GM12878 (cell line): ENCODE data around the gene CHRM3. TPM values are rescaled to one million over a fixed set of nuclear protein-coding genes. Genes with fewer than 3 reads are reported as not detected.

Source experiments
- BMI1 ChIP-seq: fragments of 450-650 bp; IDR thresholded peaks from 2 replicates; pipeline ENCODE4 v1.6.1; 2016; ENCODE audit warnings: mild to moderate bottlenecking, moderate library complexity, borderline replicate concordance
- BRCA1 ChIP-seq: IDR thresholded peaks from 2 replicates; pipeline ENCODE4 v1.6.1; 2011; ENCODE audit warnings: low read depth, low read length, improper control_type of control experiment
- CREB1 ChIP-seq: IDR thresholded peaks from 2 replicates; pipeline ENCODE4 v1.6.1; 2012; ENCODE audit warnings: low read depth, mild to moderate bottlenecking, inconsistent platforms
- KLF5 ChIP-seq: fragments of 450-650 bp; IDR thresholded peaks from 2 replicates; pipeline ENCODE4 v1.6.1; 2014; ENCODE audit warnings: mild to moderate bottlenecking; ENCODE audit not compliant: partially characterized antibody
- PML ChIP-seq: IDR thresholded peaks from 2 replicates; pipeline ENCODE4 v1.6.1; 2012; ENCODE audit warnings: low read length, inconsistent platforms
- SMAD1 ChIP-seq: fragments of 450-650 bp; IDR thresholded peaks from 2 replicates; pipeline ENCODE4 v1.6.1; 2018; ENCODE audit warnings: mild to moderate bottlenecking, low read depth; ENCODE audit not compliant: partially characterized antibody
- SMC3 ChIP-seq: IDR thresholded peaks from 2 replicates; pipeline ENCODE4 v1.6.1; 2011; ENCODE audit warnings: low read length, improper control_type of control experiment, borderline replicate concordance
- ZNF592 ChIP-seq: fragments of 450-650 bp; IDR thresholded peaks from 2 replicates; pipeline ENCODE4 v1.6.1; 2017; ENCODE audit warnings: mild to moderate bottlenecking, moderate library complexity
- ZSCAN29 ChIP-seq: fragments of 450-650 bp; IDR thresholded peaks from 2 replicates; pipeline ENCODE4 v1.6.1; 2017; ENCODE audit warnings: mild to moderate bottlenecking, moderate library complexity
- polyA plus RNA-seq, 11 experiments: library from polyadenylated mRNA; depleted of rRNA in 4 of 11; unstranded in 6 of 11; stranded (reverse) in 5 of 11; fragments of >200 nt; fragmentation: Nextera tagmentation in 4 of 11; fragmentation: Illumina TruSeq in 1 of 11; extraction: Ambion mirVana in 4 of 11; extraction: Trizol in 1 of 11; gene quantifications; 1 replicate in 1 of 11; 2 replicates in 10 of 11; pipeline versions ENCODE4 v1.2.1 to v1.2.3, GENCODE V29; 2011 to 2016; ENCODE audit warnings: inconsistent platforms in 2 of 11, missing spikeins in 2 of 11, low read depth in 1 of 11
- total RNA-seq, 4 experiments: library from RNA; depleted of rRNA in 3 of 4; stranded (reverse); fragments of >200 nt in 3 of 4; fragmentation: Illumina TruSeq in 1 of 4; extraction: Trizol in 1 of 4; gene quantifications; 2 replicates each; pipeline versions ENCODE4 v1.2.1 to v1.2.3, GENCODE V29; 2013 to 2021
- TF ChIP-seq, protein P1 (sequence below): IDR thresholded peaks from 2 replicates; pipeline ENCODE4 v1.6.1; 2011; ENCODE audit warnings: low read depth, low read length, improper control_type of control experiment, borderline replicate concordance
- TF ChIP-seq, protein P2 (sequence below): IDR thresholded peaks from 2 replicates; pipeline ENCODE4 v1.6.1; 2011; ENCODE audit warnings: low read depth, mild to moderate bottlenecking, low read length, moderate library complexity, borderline replicate concordance; ENCODE audit errors: extremely low read depth
- TF ChIP-seq, protein P3 (sequence below): IDR thresholded peaks from 2 replicates; pipeline ENCODE4 v1.6.1; 2011; ENCODE audit warnings: borderline replicate concordance, low read depth, mild to moderate bottlenecking, moderate library complexity, mixed read lengths, low read length; ENCODE audit not compliant: insufficient read depth; ENCODE audit errors: extremely low read length

Gene CHRM3
- total and polyA plus RNA-seq, 10 of the 15 experiments (the other 5 are each of a cell fraction or from before 2014, with no cell fraction given): 0.06 to 0.12 TPM; not detected in 8

DNA sequence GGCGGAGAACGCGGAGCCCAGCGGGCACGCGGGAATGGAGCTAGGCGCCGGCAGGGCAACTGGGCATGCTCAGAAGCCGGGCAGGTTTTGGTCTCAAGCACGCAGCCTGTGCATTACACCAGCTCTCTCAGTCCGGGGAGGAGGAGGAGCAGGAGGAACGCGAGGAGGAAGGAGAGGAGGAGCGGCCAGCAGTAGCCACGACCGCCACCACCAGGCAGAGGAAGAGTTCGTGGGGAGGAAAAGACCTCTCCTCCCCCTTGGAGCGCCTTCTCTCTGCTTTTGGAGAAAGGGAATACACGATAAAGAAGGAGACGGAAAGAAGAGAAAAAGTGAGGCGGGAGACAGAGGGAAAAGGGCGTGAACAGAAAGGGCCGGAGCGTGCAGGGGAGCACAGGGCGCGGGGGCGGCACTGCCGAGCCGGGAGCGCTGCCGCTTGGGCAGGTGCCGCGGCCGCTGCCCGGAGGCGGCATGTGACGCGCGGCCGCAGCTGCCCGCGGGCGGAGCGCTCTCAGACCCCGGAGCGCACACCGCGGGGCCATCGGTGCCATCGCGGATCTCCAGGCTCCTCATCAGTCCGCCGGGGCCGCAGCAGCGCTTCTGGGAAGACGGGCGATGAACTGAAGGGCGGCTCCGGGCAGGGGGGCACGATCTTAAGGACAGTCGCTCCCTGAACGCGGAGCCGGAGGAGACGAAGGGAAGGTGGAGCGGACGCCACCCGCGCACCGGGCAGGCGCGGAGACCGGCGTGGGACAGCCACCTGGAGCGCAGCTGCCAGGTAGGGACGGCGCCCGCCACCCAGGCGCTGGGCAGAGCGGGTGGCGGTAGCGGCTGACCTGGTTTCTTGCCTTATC is at the start of gene CHRM3 (continued):
- no peak for TF ChIP-seq ZNF592
- TF ChIP-seq ZSCAN29: no peak
- TF ChIP-seq BRCA1: no peak
- no peak for TF ChIP-seq SMAD1
- TF ChIP-seq, protein P1, sequence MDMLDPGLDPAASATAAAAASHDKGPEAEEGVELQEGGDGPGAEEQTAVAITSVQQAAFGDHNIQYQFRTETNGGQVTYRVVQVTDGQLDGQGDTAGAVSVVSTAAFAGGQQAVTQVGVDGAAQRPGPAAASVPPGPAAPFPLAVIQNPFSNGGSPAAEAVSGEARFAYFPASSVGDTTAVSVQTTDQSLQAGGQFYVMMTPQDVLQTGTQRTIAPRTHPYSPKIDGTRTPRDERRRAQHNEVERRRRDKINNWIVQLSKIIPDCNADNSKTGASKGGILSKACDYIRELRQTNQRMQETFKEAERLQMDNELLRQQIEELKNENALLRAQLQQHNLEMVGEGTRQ: no peak
- TF ChIP-seq, protein P2, sequence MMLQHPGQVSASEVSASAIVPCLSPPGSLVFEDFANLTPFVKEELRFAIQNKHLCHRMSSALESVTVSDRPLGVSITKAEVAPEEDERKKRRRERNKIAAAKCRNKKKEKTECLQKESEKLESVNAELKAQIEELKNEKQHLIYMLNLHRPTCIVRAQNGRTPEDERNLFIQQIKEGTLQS: no peak
- TF ChIP-seq CREB1: no peak
- no peak for TF ChIP-seq SMC3
- no peak for TF ChIP-seq BMI1
- no peak for TF ChIP-seq KLF5
- TF ChIP-seq PML: no peak
- TF ChIP-seq, protein P3, sequence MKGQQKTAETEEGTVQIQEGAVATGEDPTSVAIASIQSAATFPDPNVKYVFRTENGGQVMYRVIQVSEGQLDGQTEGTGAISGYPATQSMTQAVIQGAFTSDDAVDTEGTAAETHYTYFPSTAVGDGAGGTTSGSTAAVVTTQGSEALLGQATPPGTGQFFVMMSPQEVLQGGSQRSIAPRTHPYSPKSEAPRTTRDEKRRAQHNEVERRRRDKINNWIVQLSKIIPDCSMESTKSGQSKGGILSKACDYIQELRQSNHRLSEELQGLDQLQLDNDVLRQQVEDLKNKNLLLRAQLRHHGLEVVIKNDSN: no peak
